ENCODE results near the gene ITGB1BP2. TPM values are rescaled to one million over a fixed set of nuclear protein-coding genes. Genes with fewer than 3 reads are reported as not detected.
"Not testable (repeated sequence)": the region's sequence is repeated elsewhere in the genome, so short reads cannot be mapped to it uniquely, and the experiment has no call there.

The ITGB1BP2 gene
- total RNA-seq, 2 experiments from 2014 or later = 4.4 to 5.1 TPM

DNA sequence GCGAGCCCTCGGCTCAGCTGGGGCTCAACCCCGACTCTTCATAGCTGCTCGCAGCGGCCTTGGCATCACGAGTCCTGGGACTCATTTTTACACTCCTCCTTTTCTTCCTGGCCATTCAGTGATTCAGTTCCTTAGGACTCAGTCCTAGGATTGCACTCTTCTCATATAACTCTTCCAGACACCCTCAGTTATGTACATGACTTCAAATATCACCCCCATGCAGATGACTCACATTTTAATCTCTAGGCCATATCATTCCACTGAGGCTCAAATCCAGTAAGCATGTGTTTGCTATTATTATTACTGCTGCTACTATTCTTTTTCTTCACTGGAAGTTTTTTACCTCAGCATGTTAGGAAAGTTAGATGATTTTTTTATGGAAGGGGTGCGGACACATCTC lies 14.4 kb downstream of the ITGB1BP2 start:
- Mint-ChIP-seq H3K27me3 (ENCODE audit: low read depth) (no peaks in the 10 kb centered on the region), H3K9me3 (no peaks in the 10 kb centered on the region), H3K36me3 (ENCODE audit: low read depth) (peaks cover 3% of the 10 kb centered on the region), H3K4me1 (ENCODE audit: low read depth) (no peaks in the 10 kb centered on the region), H3K27ac (no peak overlapping the region), H3K4me3 (no peak overlapping the region)
- intact Hi-C loops (cut with micrococcal nuclease) = no loop called here
- no peak for DNase-seq
- CTCF ChIA-PET = no interaction called here

DNA sequence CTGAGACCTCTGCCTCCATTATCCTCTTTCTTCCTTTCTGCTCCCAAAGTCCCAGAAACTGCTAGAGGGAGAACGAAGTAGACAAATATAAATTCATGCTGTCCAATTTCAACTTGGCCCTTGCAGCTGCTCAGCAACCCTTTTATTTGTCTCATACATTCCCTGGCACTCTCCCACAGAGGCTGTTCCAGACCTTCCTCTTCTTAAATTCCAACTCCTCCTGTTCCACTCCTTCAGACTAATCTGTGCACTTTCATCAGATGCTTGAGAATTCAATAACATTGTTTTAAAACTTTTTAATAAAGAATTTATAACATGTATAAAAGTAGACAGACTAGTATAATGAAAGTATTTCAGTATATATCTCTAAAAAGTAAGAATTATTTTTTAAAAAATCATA lies 15.4 kb downstream of the ITGB1BP2 start:
- H3K4me1 Mint-ChIP-seq (ENCODE audit: low read depth); CTCF ChIA-PET; H3K4me3 Mint-ChIP-seq; H3K36me3 Mint-ChIP-seq (ENCODE audit: low read depth); DNase-seq; H3K9me3 Mint-ChIP-seq; H3K27ac Mint-ChIP-seq; H3K27me3 Mint-ChIP-seq (ENCODE audit: low read depth); intact Hi-C loops (cut with micrococcal nuclease): not testable (repeated sequence)

DNA sequence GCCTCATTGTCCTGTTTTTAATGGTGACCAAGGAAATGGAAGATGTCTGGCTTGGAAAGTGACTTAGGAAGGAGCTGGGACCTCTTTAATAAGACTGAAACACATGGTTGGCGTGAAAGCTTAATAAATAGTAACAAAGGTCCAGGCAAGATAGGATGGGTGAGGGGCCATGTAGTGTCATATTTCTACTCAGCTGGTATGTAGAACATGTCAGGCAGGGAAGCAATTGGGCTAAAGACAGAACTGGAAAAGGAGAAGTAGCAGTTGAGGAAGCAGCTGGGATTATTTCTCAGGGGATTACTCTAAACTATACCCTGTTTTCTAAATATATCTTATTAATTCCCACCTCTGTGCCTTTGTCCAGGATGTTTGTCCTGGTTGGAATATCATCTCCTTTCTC lies 18.6 kb downstream of the ITGB1BP2 start:
- intact Hi-C loops (cut with micrococcal nuclease) = no loop called here
- no peaks in the 10 kb centered on the region for H3K27me3 Mint-ChIP-seq (ENCODE audit: low read depth)
- H3K4me3 Mint-ChIP-seq = no peak overlapping the region
- H3K9me3 Mint-ChIP-seq = no peaks in the 10 kb centered on the region
- peaks cover 14% of the 10 kb centered on the region for H3K36me3 Mint-ChIP-seq (ENCODE audit: low read depth)
- no peak overlapping the region for H3K27ac Mint-ChIP-seq
- CTCF ChIA-PET = no interaction called here
- H3K4me1 Mint-ChIP-seq (ENCODE audit: low read depth) = no peaks in the 10 kb centered on the region
- no peak for DNase-seq

DNA sequence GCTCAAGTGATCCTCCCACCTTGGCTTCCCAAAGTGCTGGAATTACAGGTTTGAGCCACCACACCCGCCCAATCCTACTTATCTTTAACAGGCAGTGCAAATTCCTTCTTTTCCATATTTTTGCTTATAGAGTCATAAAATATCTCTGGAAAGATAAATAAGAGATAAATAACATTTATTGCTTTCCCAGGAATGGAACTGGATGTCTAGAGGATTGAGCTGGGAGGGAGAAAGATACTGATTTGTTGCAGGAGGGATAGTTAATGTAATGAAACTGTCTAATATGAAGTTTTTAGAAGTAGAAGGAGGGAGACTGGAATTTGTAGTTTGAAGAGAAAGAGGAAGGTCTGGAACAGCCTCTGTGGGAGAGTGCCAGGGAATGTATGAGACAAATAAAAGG lies 20.2 kb downstream of the ITGB1BP2 start:
- Mint-ChIP-seq H3K4me1 (ENCODE audit: low read depth) (no peaks in the 10 kb centered on the region), H3K27me3 (ENCODE audit: low read depth) (no peaks in the 10 kb centered on the region), H3K4me3 (no peak overlapping the region), H3K27ac (no peak overlapping the region), H3K36me3 (ENCODE audit: low read depth) (peaks cover 16% of the 10 kb centered on the region), H3K9me3 (peaks cover 2% of the 10 kb centered on the region)
- intact Hi-C loops (cut with micrococcal nuclease) = no loop called here
- CTCF ChIA-PET = interaction anchor here (0.7 kb wide), 1 partner anchor 233 kb away, joined by 3 read pairs; no protein-coding TSS in a partner anchor
- no peak for DNase-seq

DNA sequence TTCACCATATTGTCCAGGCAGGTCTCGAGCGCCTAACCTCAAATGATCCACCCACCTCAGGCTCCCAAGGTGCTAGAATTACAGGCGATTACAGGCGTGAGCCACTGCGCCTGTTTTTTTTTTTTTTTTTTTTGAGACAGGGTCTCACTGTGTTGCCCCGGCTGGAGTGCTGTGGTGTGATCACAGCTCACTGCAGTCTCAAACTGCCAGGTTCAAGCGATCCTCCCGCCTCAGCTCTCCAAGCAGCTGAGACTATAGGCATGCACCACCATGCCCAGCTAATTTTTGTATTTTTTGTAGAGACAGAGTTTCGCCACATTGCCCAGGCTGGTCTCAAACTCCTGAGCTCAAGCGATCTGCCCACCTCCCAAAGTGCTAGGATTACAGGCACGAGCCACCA lies 22.9 kb downstream of the ITGB1BP2 start:
- intact Hi-C loops (cut with micrococcal nuclease); H3K27ac Mint-ChIP-seq; H3K4me3 Mint-ChIP-seq; H3K4me1 Mint-ChIP-seq (ENCODE audit: low read depth); H3K9me3 Mint-ChIP-seq; H3K27me3 Mint-ChIP-seq (ENCODE audit: low read depth); DNase-seq: not testable (repeated sequence)
- CTCF ChIA-PET = interaction anchor here (1.1 kb wide), 1 partner anchor 24 kb away, joined by 3 read pairs; no protein-coding TSS in a partner anchor
- peaks cover 23% of the 10 kb centered on the region for H3K36me3 Mint-ChIP-seq (ENCODE audit: low read depth)

DNA sequence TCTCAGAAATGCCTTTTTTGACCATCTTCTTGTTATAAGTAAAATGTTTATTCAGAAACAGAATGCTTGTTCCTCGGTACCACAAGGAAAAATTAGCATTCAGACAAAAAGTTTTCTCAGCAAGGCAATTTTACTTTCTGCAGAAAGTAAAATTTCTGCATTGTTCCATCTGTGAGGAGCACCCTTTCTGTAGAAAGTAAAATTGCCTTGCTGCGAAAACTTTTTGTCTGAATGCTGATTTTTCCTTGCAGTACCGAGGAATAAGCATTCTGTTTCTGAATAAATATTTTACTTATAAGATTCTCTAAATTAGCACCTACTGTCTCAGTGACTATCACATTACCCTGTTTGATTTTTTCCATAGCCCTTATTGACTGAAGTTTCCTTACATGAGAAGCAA lies 24.8 kb downstream of the ITGB1BP2 start:
- H3K36me3 Mint-ChIP-seq (ENCODE audit: low read depth) = peaks cover 24% of the 10 kb centered on the region
- intact Hi-C loops (cut with micrococcal nuclease) = no loop called here
- no peak overlapping the region for H3K27ac Mint-ChIP-seq
- no peak for DNase-seq
- H3K27me3 Mint-ChIP-seq (ENCODE audit: low read depth) = no peaks in the 10 kb centered on the region
- H3K4me3 Mint-ChIP-seq = no peak overlapping the region
- no peaks in the 10 kb centered on the region for H3K4me1 Mint-ChIP-seq (ENCODE audit: low read depth)
- CTCF ChIA-PET = no interaction called here
- H3K9me3 Mint-ChIP-seq = peaks cover 5% of the 10 kb centered on the region

DNA sequence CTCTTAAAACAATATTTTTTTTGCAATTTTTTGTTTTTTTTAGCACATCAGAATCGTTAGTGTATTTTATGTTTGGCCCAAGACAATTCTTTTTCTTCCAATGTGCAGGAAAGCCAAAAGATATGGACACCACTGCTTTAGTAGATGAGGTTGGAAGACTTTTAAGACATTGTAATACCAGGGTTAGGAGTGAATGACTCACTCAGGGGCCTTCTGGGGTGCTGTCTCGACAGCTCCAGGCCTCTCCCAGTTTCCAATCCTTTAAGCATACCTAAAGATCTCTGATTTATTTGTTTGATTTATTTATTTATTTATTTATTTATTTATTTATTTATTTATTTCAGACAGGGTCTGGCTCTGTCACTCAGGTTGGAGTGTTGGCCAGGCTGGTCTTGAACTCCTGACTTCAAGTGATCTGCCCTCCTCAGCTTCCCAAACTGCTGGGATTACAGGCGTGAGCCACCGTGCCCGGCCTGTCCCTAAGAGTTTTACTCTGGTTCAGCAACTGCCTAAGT lies 47.7 kb downstream of the ITGB1BP2 start:
- CTCF ChIA-PET = interaction anchor here (1.0 kb wide), 1 partner anchor 25 kb away, joined by 3 read pairs; no protein-coding TSS in a partner anchor
- H3K4me3 Mint-ChIP-seq; DNase-seq; H3K9me3 Mint-ChIP-seq; H3K4me1 Mint-ChIP-seq (ENCODE audit: low read depth); intact Hi-C loops (cut with micrococcal nuclease); H3K27ac Mint-ChIP-seq; H3K36me3 Mint-ChIP-seq (ENCODE audit: low read depth); H3K27me3 Mint-ChIP-seq (ENCODE audit: low read depth): not testable (repeated sequence)

DNA sequence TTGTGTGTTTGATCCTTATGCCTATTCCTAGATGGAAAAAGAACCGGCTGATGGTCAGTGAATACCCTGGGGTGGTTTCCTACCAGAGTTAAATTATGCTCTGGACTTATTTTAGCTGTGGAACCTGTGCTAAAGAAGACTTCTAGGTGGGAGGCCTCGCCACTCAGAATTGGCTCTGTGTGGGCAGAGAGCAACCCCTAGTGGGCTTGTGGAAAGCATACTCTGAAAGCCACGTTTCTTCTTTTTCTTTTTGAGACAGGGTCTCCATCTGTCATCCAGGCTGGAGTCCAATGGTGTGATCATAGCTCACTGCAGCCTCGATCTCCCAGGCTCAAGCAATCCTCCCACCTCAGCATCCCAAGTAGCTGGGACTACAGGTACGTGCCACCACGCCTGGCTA lies 48.3 kb downstream of the ITGB1BP2 start:
- H3K9me3 Mint-ChIP-seq; CTCF ChIA-PET; H3K27me3 Mint-ChIP-seq (ENCODE audit: low read depth); H3K4me1 Mint-ChIP-seq (ENCODE audit: low read depth); H3K36me3 Mint-ChIP-seq (ENCODE audit: low read depth); H3K27ac Mint-ChIP-seq; H3K4me3 Mint-ChIP-seq; intact Hi-C loops (cut with micrococcal nuclease); DNase-seq: not testable (repeated sequence)

DNA sequence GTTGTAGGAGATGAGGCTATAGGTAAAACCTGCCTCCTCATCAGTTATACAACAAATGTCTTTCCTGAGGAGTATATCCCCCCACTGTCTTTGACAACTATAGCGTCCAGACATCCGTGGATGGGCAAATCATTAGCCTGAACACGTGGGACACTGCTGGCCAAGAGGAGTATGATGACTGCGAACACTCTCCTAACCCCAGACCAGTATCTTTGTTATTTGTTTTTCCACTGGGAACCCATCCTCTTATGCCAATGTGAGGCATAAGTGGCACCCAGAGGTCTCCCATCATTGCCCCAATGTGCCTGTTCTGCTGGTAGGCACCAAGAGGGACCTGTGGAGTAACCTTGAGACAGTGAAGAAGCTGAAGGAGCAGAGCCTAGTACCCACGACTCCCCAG lies 50.9 kb downstream of the ITGB1BP2 start:
- H3K27ac Mint-ChIP-seq; H3K27me3 Mint-ChIP-seq (ENCODE audit: low read depth); DNase-seq; H3K4me1 Mint-ChIP-seq (ENCODE audit: low read depth); H3K36me3 Mint-ChIP-seq (ENCODE audit: low read depth); CTCF ChIA-PET; H3K4me3 Mint-ChIP-seq; intact Hi-C loops (cut with micrococcal nuclease); H3K9me3 Mint-ChIP-seq: not testable (repeated sequence)

Other genes with a start within 250 kb of the ITGB1BP2 start
- gene SNX12, start 233.4 kb upstream of the ITGB1BP2 start, total RNA-seq = 10 to 100 TPM; 32.9 to 35.2 TPM
- gene FOXO4, start 205.9 kb upstream of the ITGB1BP2 start, total RNA-seq = 1 to 10 TPM; 7.9 to 8.9 TPM
- gene CXorf65, start 195.0 kb upstream of the ITGB1BP2 start, total RNA-seq = 10 to 100 TPM in 1 of 2 experiments, 1 to 10 TPM in 1; 7.7 to 11.3 TPM
- 100 to 1,000 TPM; 144 to 148 TPM for gene IL2RG, start 190.2 kb upstream of the ITGB1BP2 start, total RNA-seq
- gene MED12, start 183.2 kb upstream of the ITGB1BP2 start, total RNA-seq = 10 to 100 TPM; 43.5 to 43.6 TPM
- under 1 TPM; 0.60 to 0.81 TPM for gene NLGN3, start 156.9 kb upstream of the ITGB1BP2 start, total RNA-seq
- not detected for gene GJB1, start 78.5 kb upstream of the ITGB1BP2 start, total RNA-seq
- 1 to 10 TPM; 7.7 to 8.2 TPM for gene ZMYM3, start 47.6 kb upstream of the ITGB1BP2 start, total RNA-seq
- 100 to 1,000 TPM; 490 to 531 TPM for gene NONO, start 18.1 kb upstream of the ITGB1BP2 start, total RNA-seq
- 10 to 100 TPM; 24.0 to 27.2 TPM for gene TAF1, start 64.6 kb downstream of the ITGB1BP2 start, total RNA-seq
- 100 to 1,000 TPM; 307 to 323 TPM for gene OGT, start 231.4 kb downstream of the ITGB1BP2 start, total RNA-seq